H4 (cell line): Measurements from ENCODE around the gene CAPNS1. TPM values are rescaled to one million over a fixed set of nuclear protein-coding genes. Genes with fewer than 3 reads are reported as not detected.
"Not testable (repeated sequence)": the region's sequence is repeated elsewhere in the genome, so short reads cannot be mapped to it uniquely, and the experiment has no call there.

Experiments used
- DNase-seq: peaks from one replicate; pipeline ENCODE4 v3.0.0-alpha.2; 2015; ENCODE audit warnings: low spot score
- total RNA-seq: library from RNA; depleted of rRNA; stranded (reverse); fragments of >200 nt; shearing (Covaris generic); gene quantifications from 2 replicates; pipeline ENCODE4 v1.2.3, GENCODE V29; 2014; rRNA removed

The CAPNS1 gene
- total RNA-seq, 1 experiment from 2014 or later, result 482 TPM

GRCh38 chr19:36151144-36152018 lies 11.5 kb downstream of the CAPNS1 start:
- no peak for DNase-seq

GRCh38 chr19:36152019-36152351 lies 12.1 kb downstream of the CAPNS1 start:
- DNase-seq, result no peak

GRCh38 chr19:36152352-36153091 lies 12.7 kb downstream of the CAPNS1 start, which contains the start of gene COX7A1:
COX7A1 (minus strand) TSS chr19:36152447; CDS start chr19:36152407, 40 bp downstream.
- DNase-seq, result no peak

GRCh38 chr19:36153126-36153525 lies 13.3 kb downstream of the CAPNS1 start:
- no peak for DNase-seq

- peak; percentile 2 for DNase-seq
These were observed 21.1 kb downstream of the CAPNS1 start for GRCh38 chr19:36160821-36161596.

GRCh38 chr19:36163813-36164212 lies 23.9 kb downstream of the CAPNS1 start:
- DNase-seq, result peak; percentile 3

- peak; percentile 70 for DNase-seq
These were observed 29.4 kb downstream of the CAPNS1 start for GRCh38 chr19:36169084-36169760.

GRCh38 chr19:36172852-36173251 lies 33.0 kb downstream of the CAPNS1 start:
- DNase-seq, result no peak

GRCh38 chr19:36173846-36174245 lies 34.0 kb downstream of the CAPNS1 start:
- DNase-seq, result not testable (repeated sequence)

- DNase-seq, result not testable (repeated sequence)
These were observed 39.2 kb downstream of the CAPNS1 start for GRCh38 chr19:36179077-36179476.

- DNase-seq, result no peak
These were observed 42.9 kb downstream of the CAPNS1 start for GRCh38 chr19:36182612-36183244.

GRCh38 chr19:36183245-36183628 lies 43.4 kb downstream of the CAPNS1 start:
- no peak for DNase-seq

GRCh38 chr19:36186722-36187121 lies 46.9 kb downstream of the CAPNS1 start:
- not testable (repeated sequence) for DNase-seq

GRCh38 chr19:36196249-36196648 lies 56.4 kb downstream of the CAPNS1 start:
- DNase-seq, result no peak

- DNase-seq, result no peak
These were observed 58.3 kb downstream of the CAPNS1 start for GRCh38 chr19:36198119-36198518.

Other genes with a start within 250 kb of the CAPNS1 start
- gene NFKBID, start 239.5 kb upstream of the CAPNS1 start, total RNA-seq, result 1.4 and 1.8 TPM in 2 replicates
- gene HCST, start 237.5 kb upstream of the CAPNS1 start, total RNA-seq, result not detected in 2 replicates
- gene TYROBP, start 231.8 kb upstream of the CAPNS1 start, total RNA-seq, result not detected in 2 replicates
- 4.6 and 5.6 TPM in 2 replicates for gene LRFN3, start 203.7 kb upstream of the CAPNS1 start, total RNA-seq
- gene SDHAF1, start 144.9 kb upstream of the CAPNS1 start, total RNA-seq, result 40.4 and 61.9 TPM in 2 replicates
- 0.60 and 0.94 TPM in 2 replicates for gene SYNE4, start 131.3 kb upstream of the CAPNS1 start, total RNA-seq
- gene ALKBH6, start 125.9 kb upstream of the CAPNS1 start, total RNA-seq, result 47.7 and 63.7 TPM in 2 replicates
- gene CLIP3, start 107.2 kb upstream of the CAPNS1 start, total RNA-seq, result 1.9 and 3.8 TPM in 2 replicates
- 1.9 and 6.3 TPM in 2 replicates for gene THAP8, start 85.8 kb upstream of the CAPNS1 start, total RNA-seq
- gene WDR62, start 85.2 kb upstream of the CAPNS1 start, total RNA-seq, result 21.5 and 21.9 TPM in 2 replicates
- not detected in 2 replicates for gene OVOL3, start 28.9 kb upstream of the CAPNS1 start, total RNA-seq
- gene POLR2I, start 25.2 kb upstream of the CAPNS1 start, total RNA-seq, result 192 and 193 TPM in 2 replicates
- gene TBCB, start 24.6 kb upstream of the CAPNS1 start, total RNA-seq, result 509 and 536 TPM in 2 replicates
- gene COX7A1, start 12.4 kb downstream of the CAPNS1 start, total RNA-seq, result not detected in 2 replicates
- 1.4 and 3.8 TPM in 2 replicates for gene ZNF565, start 74.6 kb downstream of the CAPNS1 start, total RNA-seq
- 111 and 163 TPM in 2 replicates for gene ZNF146, start 75.0 kb downstream of the CAPNS1 start, total RNA-seq
- 1.5 and 2.2 TPM in 2 replicates for gene ZFP14, start 239.1 kb downstream of the CAPNS1 start, total RNA-seq